Liver (tissue), 9 donors: ENCODE results near the gene BPIFB3. TPM values are rescaled to one million over a fixed set of nuclear protein-coding genes. Genes with fewer than 3 reads are reported as not detected.

ENCODE experiments used
- DNase-seq: peaks from one replicate; pipeline ENCODE4 v3.0.0-alpha.2; 2017; ENCODE audit warnings: low spot score
- H3K27ac ChIP-seq, 2 donors: one replicate each; pipeline ENCODE4 v1.7.0; 2013; ENCODE audit warnings: inconsistent platforms in 2 of 2, low read length in 2 of 2, control low read depth in 1 of 2, low read depth in 1 of 2, mild to moderate bottlenecking in 1 of 2
- H3K27me3 ChIP-seq, 4 donors: one replicate each; pipeline versions ENCODE4 v1.6.1 to v1.7.0; 2013; ENCODE audit warnings: low read length in 3 of 4, inconsistent platforms in 1 of 4, mild to moderate bottlenecking in 1 of 4, moderate library complexity in 1 of 4; ENCODE audit not compliant: control insufficient read depth in 4 of 4, insufficient read depth in 4 of 4
- H3K36me3 ChIP-seq, 4 donors: one replicate each; pipeline versions ENCODE4 v1.6.1 to v1.7.0; 2013; ENCODE audit warnings: low read length in 3 of 4, mild to moderate bottlenecking in 3 of 4, low read depth in 1 of 4, moderate library complexity in 1 of 4; ENCODE audit not compliant: control insufficient read depth in 4 of 4, insufficient read depth in 3 of 4
- H3K4me1 ChIP-seq, 4 donors: one replicate each; pipeline versions ENCODE4 v1.6.1 to v1.7.0; 2013; ENCODE audit warnings: low read length in 3 of 4, mild to moderate bottlenecking in 3 of 4, moderate library complexity in 1 of 4; ENCODE audit not compliant: control insufficient read depth in 4 of 4, insufficient read depth in 4 of 4
- H3K4me3 ChIP-seq, 3 donors: one replicate each; pipeline versions ENCODE4 v1.6.1 to v1.7.0; 2013; ENCODE audit warnings: low read length in 3 of 3, control low read depth in 1 of 3, low read depth in 1 of 3, mild to moderate bottlenecking in 1 of 3
- H3K9ac ChIP-seq, 2 donors: one replicate each; pipeline ENCODE4 v1.7.0; 2013; ENCODE audit warnings: low read length in 2 of 2, mild to moderate bottlenecking in 2 of 2, moderate library complexity in 2 of 2, control low read depth in 1 of 2, low read depth in 1 of 2
- H3K9me3 ChIP-seq, 4 donors: one replicate each; pipeline versions ENCODE4 v1.6.1 to v1.7.0; 2013; ENCODE audit warnings: low read length in 3 of 4; ENCODE audit not compliant: control insufficient read depth in 4 of 4
- EGR1 ChIP-seq, 2 donors: IDR thresholded peaks; 2 replicates each; pipeline ENCODE4 v1.6.1; 2016 to 2018; ENCODE audit warnings: antibody characterized with exemption in 2 of 2, low read depth in 2 of 2
- FOXA2 ChIP-seq: IDR thresholded peaks from 2 replicates; pipeline ENCODE4 v1.6.1; 2016; ENCODE audit warnings: antibody characterized with exemption
- GABPA ChIP-seq, 2 donors: IDR thresholded peaks in 1 of 2; conservative IDR thresholded peaks in 1 of 2; 2 replicates each; pipeline ENCODE4 v1.6.1; 2016; ENCODE audit warnings: antibody characterized with exemption in 2 of 2, mild to moderate bottlenecking in 1 of 2, moderate library complexity in 1 of 2
- HNF4A ChIP-seq, 2 donors: conservative IDR thresholded peaks; 2 replicates each; pipeline ENCODE4 v1.6.1; 2016; ENCODE audit warnings: antibody characterized with exemption in 2 of 2, mild to moderate bottlenecking in 2 of 2
- HNF4G ChIP-seq: IDR thresholded peaks from 2 replicates; pipeline ENCODE4 v1.6.1; 2016; ENCODE audit warnings: antibody characterized with exemption
- JUND ChIP-seq, 2 donors: IDR thresholded peaks; 2 replicates each; pipeline ENCODE4 v1.6.1; 2016; ENCODE audit warnings: antibody characterized with exemption in 2 of 2
- NR2F2 ChIP-seq: IDR thresholded peaks from 2 replicates; pipeline ENCODE4 v1.6.1; 2016; ENCODE audit warnings: antibody characterized with exemption
- RAD21 ChIP-seq, 2 donors: IDR thresholded peaks; 2 replicates each; pipeline ENCODE4 v1.6.1; 2016; ENCODE audit warnings: antibody characterized with exemption in 2 of 2, mild to moderate bottlenecking in 2 of 2
- RXRA ChIP-seq, 2 donors: IDR thresholded peaks; 2 replicates each; pipeline ENCODE4 v1.6.1; 2017 to 2018; ENCODE audit warnings: antibody characterized with exemption in 2 of 2, mild to moderate bottlenecking in 1 of 2
- SP1 ChIP-seq: IDR thresholded peaks from 2 replicates; pipeline ENCODE4 v1.6.1; 2018; ENCODE audit warnings: antibody characterized with exemption, mild to moderate bottlenecking
- TAF1 ChIP-seq: conservative IDR thresholded peaks from 2 replicates; pipeline ENCODE4 v1.6.1; 2016; ENCODE audit warnings: antibody characterized with exemption, mild to moderate bottlenecking
- YY1 ChIP-seq: IDR thresholded peaks from 2 replicates; pipeline ENCODE4 v1.6.1; 2016; ENCODE audit warnings: antibody characterized with exemption, mild to moderate bottlenecking
- WGBS: extraction: QIAGEN DNeasy Blood & Tissue Kit; methylation state at CpG from one replicate; pipeline ENCODE4 v1.1.7; 2013; 5-methylcytosine and 5-hydroxymethylcytosine counted together
- polyA plus RNA-seq, 2 donors: library from polyadenylated mRNA; stranded (reverse) in 1 of 2; unstranded in 1 of 2; fragments of 200-250 nt in 1 of 2; fragments of >200 nt in 1 of 2; fragmentation: Nextera tagmentation in 1 of 2; extraction: Ambion mirVana in 1 of 2; gene quantifications; one replicate each; pipeline versions ENCODE4 v1.2.1 to v1.2.3, GENCODE V29; 2013 to 2015
- total RNA-seq, 2 donors: library from RNA; depleted of rRNA; stranded (reverse); fragments of >200 nt; gene quantifications; one replicate each; pipeline ENCODE4 v1.2.3, GENCODE V29; 2014
- TF ChIP-seq, protein P1 (sequence below): IDR thresholded peaks from 2 replicates; pipeline ENCODE4 v1.6.1; 2016; ENCODE audit warnings: antibody characterized with exemption
- TF ChIP-seq, protein P2 (sequence below): IDR thresholded peaks from 2 replicates; pipeline ENCODE4 v1.6.1; 2016; ENCODE audit warnings: antibody characterized with exemption, mild to moderate bottlenecking
- TF ChIP-seq, protein P3 (sequence below): IDR thresholded peaks from 2 replicates; pipeline ENCODE4 v1.6.1; 2016; ENCODE audit warnings: antibody characterized with exemption
- TF ChIP-seq, protein P4 (sequence below): IDR thresholded peaks from 2 replicates; pipeline ENCODE4 v1.6.1; 2016; ENCODE audit warnings: antibody characterized with exemption
- TF ChIP-seq, protein P5 (sequence below): fragments of 150-350 bp; IDR thresholded peaks from 2 replicates; pipeline ENCODE4 v1.5.1; 2017; ENCODE audit warnings: improper control_type of control experiment, low read depth, low read length; ENCODE audit not compliant: missing input control
- donor health status: healthy.
- donor health status: healthy.
- donor health status: healthy.
- donor health status: healthy.
- donor health status: healthy.

Gene BPIFB3
- total and polyA plus RNA-seq, 4 donors = not detected

DNA sequence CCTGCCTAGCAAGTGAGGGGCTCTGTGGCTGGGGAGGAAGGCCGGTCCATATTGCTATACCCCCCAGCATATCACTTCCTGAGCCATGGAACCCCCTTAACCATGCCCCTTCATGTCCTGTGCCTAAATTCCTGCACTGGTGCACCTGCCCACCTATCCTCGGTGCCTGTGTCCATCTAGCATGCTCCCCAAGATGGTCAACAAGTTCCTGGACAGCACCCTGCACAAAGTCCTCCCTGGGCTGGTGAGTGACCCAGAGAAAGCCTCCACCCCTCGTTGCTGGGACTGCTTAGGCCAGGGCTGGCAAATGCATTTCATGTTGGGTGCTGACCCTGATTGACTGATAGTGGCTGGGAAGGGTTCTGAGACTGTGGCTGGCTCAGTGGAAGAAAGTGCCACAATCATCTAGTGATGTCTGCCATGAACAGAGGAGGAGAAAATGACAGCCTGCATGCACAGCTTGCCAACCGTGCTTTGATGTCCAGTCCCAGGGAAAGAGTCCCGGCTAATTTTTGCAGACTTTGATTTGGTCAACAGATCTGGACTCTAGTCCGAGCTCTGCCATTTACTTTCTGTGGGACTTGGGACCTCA, 18.7 kb upstream of the BPIFB3 start:
- no peaks in the 10 kb centered on the region for H3K27me3 ChIP-seq
- no peaks in the 10 kb centered on the region for H3K9me3 ChIP-seq
- no peak overlapping the region for H3K4me3 ChIP-seq
- no peaks in the 10 kb centered on the region for H3K4me1 ChIP-seq
- WGBS = 74% methylated on average over 6 of the region's 6 CpGs
- no peak overlapping the region for H3K9ac ChIP-seq
- no peak for DNase-seq
- H3K27ac ChIP-seq = no peak overlapping the region
- TF ChIP-seq TAF1 (no peak), JUND (IDR thresholded peaks at IDR 0.05) (no peak), RAD21 (IDR thresholded peaks at IDR 0.05) (no peak), RXRA (IDR thresholded peaks at IDR 0.05) (no peak), NR2F2 (no peak), HNF4A (conservative IDR thresholded peaks at IDR 0.05) (no peak), SP1 (no peak), HNF4G (no peak), GABPA (IDR thresholded peaks at IDR 0.05 in 1 of 2, conservative IDR thresholded peaks at IDR 0.05 in 1 of 2) (no peak), FOXA2 (no peak), YY1 (no peak), EGR1 (IDR thresholded peaks at IDR 0.05; ENCODE audit: low read depth in 2 of 2) (no peak)
- TF ChIP-seq, protein P1, sequence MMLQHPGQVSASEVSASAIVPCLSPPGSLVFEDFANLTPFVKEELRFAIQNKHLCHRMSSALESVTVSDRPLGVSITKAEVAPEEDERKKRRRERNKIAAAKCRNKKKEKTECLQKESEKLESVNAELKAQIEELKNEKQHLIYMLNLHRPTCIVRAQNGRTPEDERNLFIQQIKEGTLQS = no peak
- TF ChIP-seq, protein P2, sequence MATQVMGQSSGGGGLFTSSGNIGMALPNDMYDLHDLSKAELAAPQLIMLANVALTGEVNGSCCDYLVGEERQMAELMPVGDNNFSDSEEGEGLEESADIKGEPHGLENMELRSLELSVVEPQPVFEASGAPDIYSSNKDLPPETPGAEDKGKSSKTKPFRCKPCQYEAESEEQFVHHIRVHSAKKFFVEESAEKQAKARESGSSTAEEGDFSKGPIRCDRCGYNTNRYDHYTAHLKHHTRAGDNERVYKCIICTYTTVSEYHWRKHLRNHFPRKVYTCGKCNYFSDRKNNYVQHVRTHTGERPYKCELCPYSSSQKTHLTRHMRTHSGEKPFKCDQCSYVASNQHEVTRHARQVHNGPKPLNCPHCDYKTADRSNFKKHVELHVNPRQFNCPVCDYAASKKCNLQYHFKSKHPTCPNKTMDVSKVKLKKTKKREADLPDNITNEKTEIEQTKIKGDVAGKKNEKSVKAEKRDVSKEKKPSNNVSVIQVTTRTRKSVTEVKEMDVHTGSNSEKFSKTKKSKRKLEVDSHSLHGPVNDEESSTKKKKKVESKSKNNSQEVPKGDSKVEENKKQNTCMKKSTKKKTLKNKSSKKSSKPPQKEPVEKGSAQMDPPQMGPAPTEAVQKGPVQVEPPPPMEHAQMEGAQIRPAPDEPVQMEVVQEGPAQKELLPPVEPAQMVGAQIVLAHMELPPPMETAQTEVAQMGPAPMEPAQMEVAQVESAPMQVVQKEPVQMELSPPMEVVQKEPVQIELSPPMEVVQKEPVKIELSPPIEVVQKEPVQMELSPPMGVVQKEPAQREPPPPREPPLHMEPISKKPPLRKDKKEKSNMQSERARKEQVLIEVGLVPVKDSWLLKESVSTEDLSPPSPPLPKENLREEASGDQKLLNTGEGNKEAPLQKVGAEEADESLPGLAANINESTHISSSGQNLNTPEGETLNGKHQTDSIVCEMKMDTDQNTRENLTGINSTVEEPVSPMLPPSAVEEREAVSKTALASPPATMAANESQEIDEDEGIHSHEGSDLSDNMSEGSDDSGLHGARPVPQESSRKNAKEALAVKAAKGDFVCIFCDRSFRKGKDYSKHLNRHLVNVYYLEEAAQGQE = no peak
- TF ChIP-seq, protein P3, sequence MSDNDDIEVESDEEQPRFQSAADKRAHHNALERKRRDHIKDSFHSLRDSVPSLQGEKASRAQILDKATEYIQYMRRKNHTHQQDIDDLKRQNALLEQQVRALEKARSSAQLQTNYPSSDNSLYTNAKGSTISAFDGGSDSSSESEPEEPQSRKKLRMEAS = no peak
- TF ChIP-seq, protein P4, sequence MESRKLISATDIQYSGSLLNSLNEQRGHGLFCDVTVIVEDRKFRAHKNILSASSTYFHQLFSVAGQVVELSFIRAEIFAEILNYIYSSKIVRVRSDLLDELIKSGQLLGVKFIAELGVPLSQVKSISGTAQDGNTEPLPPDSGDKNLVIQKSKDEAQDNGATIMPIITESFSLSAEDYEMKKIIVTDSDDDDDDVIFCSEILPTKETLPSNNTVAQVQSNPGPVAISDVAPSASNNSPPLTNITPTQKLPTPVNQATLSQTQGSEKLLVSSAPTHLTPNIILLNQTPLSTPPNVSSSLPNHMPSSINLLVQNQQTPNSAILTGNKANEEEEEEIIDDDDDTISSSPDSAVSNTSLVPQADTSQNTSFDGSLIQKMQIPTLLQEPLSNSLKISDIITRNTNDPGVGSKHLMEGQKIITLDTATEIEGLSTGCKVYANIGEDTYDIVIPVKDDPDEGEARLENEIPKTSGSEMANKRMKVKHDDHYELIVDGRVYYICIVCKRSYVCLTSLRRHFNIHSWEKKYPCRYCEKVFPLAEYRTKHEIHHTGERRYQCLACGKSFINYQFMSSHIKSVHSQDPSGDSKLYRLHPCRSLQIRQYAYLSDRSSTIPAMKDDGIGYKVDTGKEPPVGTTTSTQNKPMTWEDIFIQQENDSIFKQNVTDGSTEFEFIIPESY = no peak
- TF ChIP-seq, protein P5, sequence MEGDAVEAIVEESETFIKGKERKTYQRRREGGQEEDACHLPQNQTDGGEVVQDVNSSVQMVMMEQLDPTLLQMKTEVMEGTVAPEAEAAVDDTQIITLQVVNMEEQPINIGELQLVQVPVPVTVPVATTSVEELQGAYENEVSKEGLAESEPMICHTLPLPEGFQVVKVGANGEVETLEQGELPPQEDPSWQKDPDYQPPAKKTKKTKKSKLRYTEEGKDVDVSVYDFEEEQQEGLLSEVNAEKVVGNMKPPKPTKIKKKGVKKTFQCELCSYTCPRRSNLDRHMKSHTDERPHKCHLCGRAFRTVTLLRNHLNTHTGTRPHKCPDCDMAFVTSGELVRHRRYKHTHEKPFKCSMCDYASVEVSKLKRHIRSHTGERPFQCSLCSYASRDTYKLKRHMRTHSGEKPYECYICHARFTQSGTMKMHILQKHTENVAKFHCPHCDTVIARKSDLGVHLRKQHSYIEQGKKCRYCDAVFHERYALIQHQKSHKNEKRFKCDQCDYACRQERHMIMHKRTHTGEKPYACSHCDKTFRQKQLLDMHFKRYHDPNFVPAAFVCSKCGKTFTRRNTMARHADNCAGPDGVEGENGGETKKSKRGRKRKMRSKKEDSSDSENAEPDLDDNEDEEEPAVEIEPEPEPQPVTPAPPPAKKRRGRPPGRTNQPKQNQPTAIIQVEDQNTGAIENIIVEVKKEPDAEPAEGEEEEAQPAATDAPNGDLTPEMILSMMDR = no peak
- no peaks in the 10 kb centered on the region for H3K36me3 ChIP-seq
